Skeletal muscle tissue (tissue), 4 donors: ENCODE measurements around the gene BUB1B. TPM values are rescaled to one million over a fixed set of nuclear protein-coding genes. Genes with fewer than 3 reads are reported as not detected.

Experiments used
- H3K27ac ChIP-seq: one replicate; pipeline ENCODE4 v1.7.0; 2013; ENCODE audit warnings: mild to moderate bottlenecking, low read depth, low read length, inconsistent platforms
- H3K27me3 ChIP-seq, 3 donors: one replicate each; pipeline ENCODE4 v1.7.0; 2013; ENCODE audit warnings: low read length in 3 of 3; ENCODE audit not compliant: control insufficient read depth in 3 of 3, insufficient read depth in 3 of 3
- H3K36me3 ChIP-seq, 3 donors: one replicate each; pipeline ENCODE4 v1.7.0; 2013; ENCODE audit warnings: low read length in 3 of 3; ENCODE audit not compliant: control insufficient read depth in 3 of 3, insufficient read depth in 3 of 3
- H3K4me1 ChIP-seq, 3 donors: one replicate each; pipeline ENCODE4 v1.7.0; 2013; ENCODE audit warnings: low read length in 3 of 3, mild to moderate bottlenecking in 3 of 3; ENCODE audit not compliant: control insufficient read depth in 3 of 3, insufficient read depth in 3 of 3
- H3K4me3 ChIP-seq, 3 donors: one replicate each; pipeline ENCODE4 v1.7.0; 2013; ENCODE audit warnings: low read length in 3 of 3
- H3K9ac ChIP-seq, 3 donors: one replicate each; pipeline ENCODE4 v1.7.0; 2013; ENCODE audit warnings: low read length in 3 of 3, mild to moderate bottlenecking in 3 of 3, moderate library complexity in 2 of 3, low read depth in 1 of 3
- H3K9me3 ChIP-seq, 3 donors: one replicate each; pipeline ENCODE4 v1.7.0; 2013; ENCODE audit warnings: low read length in 3 of 3; ENCODE audit not compliant: control insufficient read depth in 3 of 3
- total RNA-seq: library from RNA; depleted of rRNA; stranded (reverse); fragments of >200 nt; gene quantifications from one replicate; pipeline ENCODE4 v1.2.3, GENCODE V29; 2014
- donor health status: Osteomylitis.

BUB1B gene
- total RNA-seq, 1 donor from 2014 or later = 8.4 TPM

- peaks cover 5 to 11% (median 8%) of the 10 kb centered on the region in 3 donors for H3K4me1 ChIP-seq
- H3K27ac ChIP-seq = no peak overlapping the region
- peaks cover 6 to 37% (median 12%) of the 10 kb centered on the region in 3 donors for H3K27me3 ChIP-seq
- H3K36me3 ChIP-seq = no peaks in the 10 kb centered on the region
- no peaks in the 10 kb centered on the region for H3K9me3 ChIP-seq
- peak overlapping the region in 1 of 3 donors; percentile 40 for H3K9ac ChIP-seq
- H3K4me3 ChIP-seq = peak overlapping the region in 2 of 3 donors; percentile 29 to 52
Measured at GRCh38 chr15:40239404-40239692, 78.5 kb downstream of the BUB1B start.

DNA sequence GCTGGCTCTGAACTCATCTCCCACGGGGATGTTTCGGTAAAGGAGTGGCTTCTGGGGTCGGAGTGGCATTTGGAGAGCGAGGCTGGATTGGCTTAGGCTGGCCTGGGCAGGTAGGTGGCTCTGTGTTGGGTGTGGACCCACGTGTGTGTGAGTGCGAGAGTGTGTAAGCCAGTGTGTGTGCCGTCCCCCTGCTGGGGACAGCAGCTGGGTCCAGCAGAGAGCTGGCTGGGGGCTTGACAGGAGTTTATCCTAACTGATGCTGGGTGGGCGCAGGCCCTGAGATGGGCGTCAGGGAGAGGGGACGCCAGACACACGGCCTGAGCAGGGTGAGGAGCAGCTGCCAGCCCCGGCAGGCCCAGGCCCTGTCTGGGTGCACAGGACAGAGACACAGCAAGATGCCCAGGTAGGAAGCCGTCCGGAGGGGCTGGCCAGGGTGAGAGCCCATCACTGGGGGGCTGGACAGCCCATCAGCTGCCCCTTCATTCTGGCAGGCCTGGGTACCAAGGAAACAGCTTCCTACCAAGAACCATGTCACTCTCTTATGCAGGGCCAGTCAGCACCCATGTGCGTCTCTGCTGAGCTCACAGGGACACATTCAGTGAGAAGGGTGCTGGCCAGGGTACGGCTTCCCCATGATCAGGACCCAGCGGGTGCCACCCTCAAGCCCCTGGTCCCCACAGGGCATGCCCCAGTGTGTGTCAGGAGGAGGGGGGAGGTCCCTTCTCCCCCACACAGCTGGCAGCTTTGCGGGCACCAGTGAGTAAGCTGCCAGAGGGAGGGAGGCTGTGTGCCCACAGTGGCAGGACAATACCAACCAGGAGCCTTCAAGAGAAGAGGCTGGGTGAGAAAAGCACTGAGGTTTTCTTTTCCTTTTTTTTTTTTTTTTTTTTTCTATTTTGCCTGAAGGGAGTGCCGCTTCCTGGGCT, 79.1 kb downstream of the BUB1B start:
- Histone ChIP-seq H3K27me3 (peaks cover 6 to 37% (median 12%) of the 10 kb centered on the region in 3 donors), H3K4me1 (peaks cover 5 to 11% (median 8%) of the 10 kb centered on the region in 3 donors), H3K9me3 (no peaks in the 10 kb centered on the region), H3K4me3 (no peak overlapping the region), H3K27ac (no peak overlapping the region), H3K9ac (no peak overlapping the region), H3K36me3 (no peaks in the 10 kb centered on the region)

DNA sequence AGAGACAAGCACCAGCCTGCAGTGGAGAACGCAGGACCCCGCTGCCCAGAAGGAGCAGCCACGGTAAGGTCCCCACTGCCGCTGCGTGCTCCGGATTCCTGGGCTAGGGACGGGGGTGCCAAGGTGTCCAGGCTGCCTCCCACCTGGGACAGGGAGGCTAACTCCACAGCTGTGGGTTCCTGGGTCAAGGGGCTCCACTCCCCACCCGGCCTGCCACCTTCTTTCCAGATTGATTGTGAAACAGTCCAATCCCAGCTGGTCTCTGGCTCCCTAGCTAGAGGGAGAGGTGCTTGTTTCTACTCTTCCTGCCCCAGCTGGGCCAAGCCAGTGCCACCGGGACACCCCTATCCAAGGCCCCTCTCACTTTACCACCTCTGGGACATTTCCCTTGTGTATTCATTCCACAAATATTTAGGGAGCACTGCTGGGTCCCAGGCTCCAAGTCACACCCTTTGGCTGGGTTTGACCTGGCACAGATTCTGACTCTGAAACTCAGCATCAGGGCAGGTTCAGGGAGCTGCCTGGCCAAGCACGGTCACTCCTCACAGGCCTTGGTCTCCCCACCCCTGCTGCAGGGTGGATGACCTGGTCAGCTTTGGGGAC, 79.9 kb downstream of the BUB1B start:
- Histone ChIP-seq H3K4me3 (no peak overlapping the region), H3K9ac (no peak overlapping the region), H3K27me3 (peaks cover 6 to 37% (median 12%) of the 10 kb centered on the region in 3 donors), H3K27ac (no peak overlapping the region), H3K9me3 (no peaks in the 10 kb centered on the region), H3K4me1 (peaks cover 5 to 11% (median 8%) of the 10 kb centered on the region in 3 donors), H3K36me3 (no peaks in the 10 kb centered on the region)

GRCh38 chr15:40241269-40242212, 80.7 kb downstream of the BUB1B start:
- Histone ChIP-seq H3K4me1 (peaks cover 5 to 11% (median 8%) of the 10 kb centered on the region in 3 donors), H3K36me3 (no peaks in the 10 kb centered on the region), H3K27me3 (peaks cover 6 to 37% (median 12%) of the 10 kb centered on the region in 3 donors), H3K9ac (no peak overlapping the region), H3K4me3 (no peak overlapping the region), H3K27ac (no peak overlapping the region), H3K9me3 (no peaks in the 10 kb centered on the region)

GRCh38 chr15:40242213-40242599, 81.3 kb downstream of the BUB1B start:
- Histone ChIP-seq H3K36me3 (no peaks in the 10 kb centered on the region), H3K4me1 (peaks cover 5 to 11% (median 8%) of the 10 kb centered on the region in 3 donors), H3K4me3 (no peak overlapping the region), H3K9me3 (no peaks in the 10 kb centered on the region), H3K27me3 (peaks cover 6 to 37% (median 12%) of the 10 kb centered on the region in 3 donors), H3K27ac (no peak overlapping the region), H3K9ac (no peak overlapping the region)

GRCh38 chr15:40242601-40243000, 81.7 kb downstream of the BUB1B start:
- no peak overlapping the region for H3K9ac ChIP-seq
- H3K9me3 ChIP-seq = no peaks in the 10 kb centered on the region
- peaks cover 6 to 37% (median 12%) of the 10 kb centered on the region in 3 donors for H3K27me3 ChIP-seq
- no peak overlapping the region for H3K4me3 ChIP-seq
- no peaks in the 10 kb centered on the region for H3K36me3 ChIP-seq
- peaks cover 5 to 11% (median 8%) of the 10 kb centered on the region in 3 donors for H3K4me1 ChIP-seq
- H3K27ac ChIP-seq = no peak overlapping the region

DNA sequence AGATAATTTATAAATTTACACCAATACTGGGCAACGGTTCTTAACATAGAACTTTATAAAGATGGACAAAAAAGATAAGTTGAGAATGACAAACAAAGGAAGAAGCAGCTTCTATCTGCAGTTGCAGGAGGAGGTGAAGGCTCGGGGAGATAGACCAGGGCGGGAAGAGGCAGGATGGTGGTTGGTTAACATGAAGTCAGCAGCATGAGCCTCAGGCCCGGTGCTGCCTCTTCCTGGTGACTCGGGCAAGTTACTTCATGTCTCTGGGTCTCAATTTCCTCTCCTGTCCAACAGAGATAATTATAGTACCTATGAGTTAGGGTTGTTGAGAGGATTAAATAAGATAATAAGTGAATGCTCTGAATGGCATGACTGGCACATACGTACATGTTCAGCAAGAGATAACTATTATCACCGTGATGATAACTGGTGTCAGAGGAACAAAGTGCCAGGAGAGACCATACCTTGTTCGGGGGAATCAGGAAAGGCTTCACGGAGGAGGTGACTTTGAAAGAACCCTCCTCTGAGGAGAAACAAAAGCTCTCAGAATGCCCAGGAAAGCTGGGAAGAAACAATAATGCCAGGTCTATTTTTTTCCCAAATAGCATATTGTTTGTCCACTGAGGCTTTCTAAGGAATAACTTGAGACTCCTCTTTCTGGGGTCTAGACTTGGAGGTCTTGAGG, 82.4 kb downstream of the BUB1B start:
- H3K9ac ChIP-seq = no peak overlapping the region
- H3K27me3 ChIP-seq = peaks cover 6 to 34% (median 12%) of the 10 kb centered on the region in 3 donors
- no peaks in the 10 kb centered on the region for H3K36me3 ChIP-seq
- peaks cover 5 to 11% (median 8%) of the 10 kb centered on the region in 3 donors for H3K4me1 ChIP-seq
- H3K4me3 ChIP-seq = no peak overlapping the region
- no peak overlapping the region for H3K27ac ChIP-seq
- H3K9me3 ChIP-seq = no peaks in the 10 kb centered on the region

DNA sequence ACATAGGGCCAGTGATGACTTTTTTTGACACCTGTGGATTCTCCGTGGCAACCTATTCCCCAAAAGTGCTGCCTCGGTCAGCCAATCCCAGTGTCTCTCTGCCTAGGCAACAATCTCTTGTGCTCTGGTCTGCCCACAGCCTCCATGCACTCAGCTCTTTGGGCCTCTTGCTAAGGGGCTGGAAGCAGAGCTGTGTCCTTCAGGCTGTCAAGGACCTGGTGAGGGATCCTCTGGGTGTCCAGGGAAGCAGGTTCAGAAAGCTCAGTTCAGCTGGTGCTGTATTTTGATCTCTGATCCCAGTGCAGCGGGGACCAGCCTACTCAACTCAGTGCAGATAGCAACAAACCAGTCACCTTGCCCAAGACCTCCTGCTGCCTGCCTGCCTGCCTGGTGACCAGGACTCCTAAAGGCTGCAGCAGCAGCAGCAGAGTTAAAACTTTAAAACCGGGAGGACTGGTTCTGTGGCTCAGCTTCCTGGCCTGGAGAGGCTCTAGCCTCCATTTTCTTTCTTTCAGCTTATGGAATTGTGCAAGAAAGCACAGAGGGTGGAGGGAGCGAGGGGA, 84.2 kb downstream of the BUB1B start:
- H3K9me3 ChIP-seq = no peaks in the 10 kb centered on the region
- H3K9ac ChIP-seq = no peak overlapping the region
- H3K27ac ChIP-seq = no peak overlapping the region
- H3K4me3 ChIP-seq = no peak overlapping the region
- peaks cover 5 to 14% (median 6%) of the 10 kb centered on the region in 3 donors for H3K4me1 ChIP-seq
- H3K36me3 ChIP-seq = no peaks in the 10 kb centered on the region
- H3K27me3 ChIP-seq = peaks cover 1 to 16% (median 2%) of the 10 kb centered on the region in 3 donors
